D721Med (cell line): ENCODE measurements around the gene PTGER4.
A peak's percentile ranks its signal among the peaks of the same experiment; 100 is the strongest.

Source experiments
- DNase-seq: peaks from one replicate; pipeline ENCODE4 v3.0.0; 2011; ENCODE audit warnings: low spot score; ENCODE audit not compliant: insufficient read length
- FAIRE-seq: peaks from 2 replicates; lab custom pipeline; 2011; peaks lifted over from hg19 to GRCh38; lab: Jason Lieb, UNC
- CTCF ChIP-seq: IDR thresholded peaks from 2 replicates; pipeline ENCODE4 v1.5.1; 2012; ENCODE audit warnings: mild to moderate bottlenecking, control low read depth; ENCODE audit not compliant: insufficient read depth; ENCODE audit errors: missing control alignments

The PTGER4 gene

GRCh38 chr5:40735609-40736008 is 55.9 kb downstream of the PTGER4 start:
- no peak for FAIRE-seq
- no peak for TF ChIP-seq CTCF
- DNase-seq = no peak

GRCh38 chr5:40736103-40736875 is 56.6 kb downstream of the PTGER4 start:
- TF ChIP-seq CTCF = peak; percentile 72
- no peak for FAIRE-seq
- DNase-seq = no peak

- FAIRE-seq (no peak), DNase-seq (no peak)
- TF ChIP-seq CTCF = no peak
These were observed 58.8 kb downstream of the PTGER4 start for GRCh38 chr5:40738502-40738901.
